COLO829 (cell line): ENCODE measurements around the gene CACFD1.

Experiments used
- DNase-seq: peaks from one replicate; pipeline ENCODE4 v3.0.0; 2012; ENCODE audit warnings: low spot score

CACFD1 gene

GRCh38 chr9:133502112-133502511 lies 42.3 kb downstream of the CACFD1 start:
- DNase-seq = no peak

DNA sequence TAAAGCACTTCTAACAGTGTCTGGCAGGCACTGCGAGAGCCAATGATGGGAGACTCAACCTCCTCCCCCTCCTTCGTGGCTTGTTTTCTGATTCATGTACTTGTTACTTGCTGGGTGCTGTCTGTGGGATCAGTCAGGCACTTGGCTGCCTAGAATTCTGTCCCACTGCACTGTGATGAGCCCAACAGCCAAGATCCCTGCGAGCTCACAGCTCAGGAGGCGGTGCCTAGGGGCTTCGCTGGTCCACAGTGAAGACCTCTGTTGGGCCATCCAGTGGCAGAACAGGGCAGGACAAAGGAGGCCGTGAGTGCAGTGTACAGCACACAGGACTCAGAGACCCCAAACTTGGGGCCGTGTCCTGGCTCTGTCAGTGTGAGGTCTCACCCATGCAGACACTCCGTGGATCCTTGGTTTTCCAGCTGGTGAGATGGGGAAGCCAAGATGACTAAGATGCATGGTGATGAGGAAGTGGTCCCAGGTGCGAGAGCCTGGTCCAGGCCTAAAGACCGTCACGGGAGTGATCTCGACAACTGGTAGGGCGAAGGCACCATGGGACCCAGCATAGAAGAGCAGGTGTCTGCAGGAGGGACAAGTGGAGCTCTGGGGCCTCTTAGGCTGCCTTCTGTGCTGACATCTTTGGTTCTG lies 45.5 kb downstream of the CACFD1 start:
- DNase-seq = no peak

- DNase-seq = no peak
These were observed 46.3 kb downstream of the CACFD1 start for GRCh38 chr9:133505901-133506652.

- no peak for DNase-seq
These were observed 46.9 kb downstream of the CACFD1 start for GRCh38 chr9:133506653-133507038.

GRCh38 chr9:133507246-133507965 lies 47.6 kb downstream of the CACFD1 start:
- DNase-seq = no peak

GRCh38 chr9:133508046-133508445 lies 48.3 kb downstream of the CACFD1 start:
- DNase-seq = no peak

- peak; percentile 36 for DNase-seq
These were observed 49.7 kb downstream of the CACFD1 start for GRCh38 chr9:133509179-133510083.

DNA sequence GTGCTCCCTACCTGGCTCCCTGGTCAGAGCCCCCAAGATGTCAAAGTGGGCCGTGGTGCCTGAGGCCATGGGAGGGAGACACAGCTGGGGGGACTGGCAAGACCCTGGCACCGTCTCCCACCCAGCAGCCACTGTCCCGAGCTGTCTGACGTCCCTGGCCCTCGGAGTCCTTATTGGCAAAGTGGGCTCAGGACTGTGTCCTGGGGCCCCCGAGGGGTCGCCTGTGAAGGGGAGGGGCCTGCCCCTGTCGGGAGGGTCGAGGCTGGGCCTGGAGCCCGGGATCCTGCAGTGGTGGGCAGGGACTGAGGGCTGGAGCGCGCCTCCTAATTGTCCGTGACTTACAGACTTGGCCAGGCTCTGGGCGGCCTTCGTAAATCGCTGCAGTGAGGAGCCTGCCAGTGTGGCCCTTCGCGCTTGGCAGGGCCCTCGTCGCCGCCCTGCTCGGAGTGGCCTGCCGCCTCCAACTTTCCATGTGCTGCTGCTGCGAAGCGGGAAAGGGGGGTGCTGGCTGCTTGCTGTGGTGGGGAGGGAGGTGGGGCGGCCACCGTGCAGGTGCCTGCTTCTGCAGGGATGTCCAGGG lies 51.2 kb downstream of the CACFD1 start:
- no peak for DNase-seq

DNA sequence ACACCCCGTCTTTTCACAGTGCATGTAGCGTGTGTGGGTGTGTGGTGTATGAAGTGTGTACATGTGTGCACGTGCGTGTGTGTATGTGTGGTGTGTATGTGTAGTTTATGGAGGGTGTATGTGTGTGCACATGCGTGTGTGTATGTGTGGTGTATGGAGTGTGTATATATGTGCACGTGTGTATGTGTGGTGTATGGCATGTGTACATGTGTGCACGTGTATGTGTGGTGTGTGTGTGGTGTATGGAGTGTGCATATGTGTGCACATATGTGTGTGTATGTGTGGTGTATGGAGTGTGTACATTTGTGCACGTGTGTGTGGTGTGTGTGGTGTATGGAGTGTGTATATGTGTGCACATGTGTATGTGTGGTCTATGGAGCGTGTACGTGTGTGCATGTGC lies 51.8 kb downstream of the CACFD1 start:
- no peak for DNase-seq

- no peak for DNase-seq
These were observed 52.8 kb downstream of the CACFD1 start for GRCh38 chr9:133512253-133513213.

GRCh38 chr9:133513214-133514100 lies 53.7 kb downstream of the CACFD1 start:
- DNase-seq = no peak

DNA sequence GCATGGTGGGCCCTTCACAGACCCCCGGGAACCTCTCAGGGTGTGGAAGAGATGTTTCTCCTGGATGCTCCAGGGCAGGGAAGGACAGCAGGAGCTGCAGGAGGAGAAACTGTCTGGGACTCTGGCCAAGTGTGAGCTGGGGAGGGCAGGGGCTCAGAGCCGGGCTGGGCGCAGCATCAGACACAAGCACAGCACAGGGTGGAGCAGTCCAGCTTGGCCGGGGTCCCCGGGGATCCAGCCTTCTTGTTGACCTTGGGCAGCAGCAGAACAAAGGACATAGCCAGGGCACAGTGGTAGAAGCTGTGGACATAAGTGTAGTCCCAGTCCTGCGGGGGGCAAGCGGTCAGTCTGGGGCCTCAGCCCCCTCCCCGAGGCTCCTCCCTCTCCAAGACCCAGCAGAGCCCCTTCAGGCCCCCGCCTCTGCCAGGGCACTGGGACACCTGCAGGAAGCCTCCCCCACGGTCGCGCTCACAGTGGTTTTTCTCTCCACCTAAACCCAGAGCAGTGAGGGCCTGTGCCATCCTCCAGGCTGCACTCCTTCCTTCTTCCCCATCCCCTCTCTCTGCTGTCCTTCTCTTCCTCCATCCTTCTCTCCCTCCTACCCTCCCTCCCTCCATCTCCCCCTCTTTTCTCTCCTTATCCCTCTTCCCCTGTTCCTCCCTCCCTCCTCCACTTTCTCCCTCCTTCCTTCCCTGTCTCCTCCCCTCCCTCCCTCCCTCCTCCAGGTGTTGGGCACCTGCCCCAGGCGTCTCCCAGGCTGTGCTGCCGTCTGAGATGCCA lies 54.9 kb downstream of the CACFD1 start:
- DNase-seq = no peak

DNA sequence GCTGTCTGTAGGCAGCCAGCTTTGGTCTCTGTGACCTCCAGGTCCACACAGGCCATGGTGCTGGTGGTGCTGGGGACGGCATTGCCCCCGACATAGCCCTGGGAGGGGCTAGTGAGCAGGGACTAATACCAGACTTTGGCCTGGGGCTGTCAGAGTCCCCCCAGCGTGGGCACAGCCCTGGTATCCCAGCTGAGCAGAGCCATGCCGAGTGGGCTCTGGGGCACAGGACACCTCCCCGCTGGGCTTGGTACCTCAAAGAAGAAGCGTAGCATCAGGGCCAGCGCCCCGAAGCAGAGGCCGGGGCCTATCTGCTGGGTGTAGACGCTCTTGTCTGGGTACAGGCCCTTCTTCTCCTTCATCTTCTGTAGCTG lies 55.4 kb downstream of the CACFD1 start:
- DNase-seq = no peak

- DNase-seq = no peak
These were observed 56.0 kb downstream of the CACFD1 start for GRCh38 chr9:133515615-133516255.

DNA sequence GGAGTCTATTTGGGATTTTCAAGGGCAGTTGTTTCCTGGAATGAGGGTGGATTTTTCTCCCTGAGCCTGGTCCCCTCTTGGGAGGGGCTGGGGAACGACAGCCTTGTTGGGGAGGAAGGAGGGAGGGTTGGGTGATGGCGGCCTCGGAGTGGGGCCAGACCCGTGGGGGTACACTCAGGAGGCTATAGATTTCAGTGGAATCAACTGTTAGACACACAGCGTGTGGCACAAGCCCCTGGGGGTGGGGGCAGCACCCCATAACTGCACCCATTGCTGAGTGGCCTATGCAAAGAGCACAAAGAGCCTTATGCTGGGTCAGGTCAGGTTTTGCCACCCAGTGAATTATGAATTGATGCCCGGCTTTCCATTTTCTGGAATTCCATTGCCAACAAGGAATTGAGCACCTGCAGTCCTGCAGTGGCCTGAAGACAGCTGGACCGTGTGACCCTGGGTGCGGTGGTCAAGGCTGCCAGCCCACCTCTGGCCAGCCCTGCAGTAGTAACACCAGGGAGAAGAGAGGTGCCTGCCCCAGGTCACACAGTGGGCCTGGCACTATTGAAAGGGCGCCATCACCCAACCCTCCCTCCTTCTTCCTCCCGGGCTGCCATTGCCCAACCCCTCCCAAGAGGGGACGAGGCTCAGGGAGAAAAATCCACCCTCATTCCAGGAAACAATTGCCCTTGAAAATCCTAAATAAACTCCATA lies 56.6 kb downstream of the CACFD1 start:
- no peak for DNase-seq

DNA sequence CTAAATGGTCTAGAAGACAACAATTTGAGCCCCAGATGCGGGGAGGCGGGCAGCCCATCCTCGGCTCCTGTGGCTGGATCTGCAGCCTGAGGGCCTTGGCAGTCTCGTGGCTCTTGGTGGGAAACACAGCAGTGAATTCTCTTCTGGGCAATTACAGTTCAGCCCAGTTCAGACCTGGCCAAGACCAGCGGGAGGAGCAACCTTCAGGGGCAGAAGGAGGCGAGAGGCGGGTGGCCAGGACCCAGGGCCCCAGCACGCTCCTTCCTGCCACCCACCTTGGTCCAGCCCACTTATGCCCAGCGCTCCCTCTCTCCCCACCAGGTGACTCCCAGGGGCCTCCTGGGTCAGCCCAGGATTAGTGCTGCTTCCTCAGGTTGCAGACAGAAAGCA lies 57.2 kb downstream of the CACFD1 start:
- no peak for DNase-seq

DNA sequence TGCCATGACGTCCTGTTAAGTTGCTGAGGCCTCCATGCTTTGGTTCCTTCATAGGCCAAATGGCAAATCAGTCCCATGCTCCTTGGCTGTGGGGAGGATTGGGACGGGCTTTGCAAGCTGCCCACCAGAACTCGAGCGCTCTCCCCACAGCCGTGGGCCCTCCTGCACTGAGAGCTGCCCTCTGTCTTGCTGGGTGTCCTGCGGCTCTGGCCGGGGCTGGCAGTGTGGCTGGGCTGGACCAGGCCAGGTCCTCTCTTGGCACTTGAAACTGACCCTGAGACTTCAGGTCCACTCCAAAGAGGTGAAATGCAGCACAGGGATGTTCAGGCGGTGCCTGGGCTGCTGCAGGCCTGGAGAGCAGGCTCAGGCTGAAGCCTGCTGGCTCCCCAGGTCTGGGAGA lies 57.9 kb downstream of the CACFD1 start:
- no peak for DNase-seq

GRCh38 chr9:133518200-133518599 lies 58.4 kb downstream of the CACFD1 start:
- no peak for DNase-seq
